Myometrial cell (primary cell): ENCODE measurements around the gene PCDHGA6. TPM values are rescaled to one million over a fixed set of nuclear protein-coding genes. Genes with fewer than 3 reads are reported as not detected.

ENCODE experiments used
- total RNA-seq: library from RNA; depleted of rRNA; stranded (reverse); fragments of >200 nt; gene quantifications from 2 replicates; pipeline ENCODE4 v1.2.3, GENCODE V29; 2015

Gene PCDHGA6
- total RNA-seq, 1 donor from 2014 or later = 1.4 TPM

GRCh38 chr5:141407790-141408505 lies 34.3 kb downstream of the PCDHGA6 start, which contains the start of gene PCDHGB6:
PCDHGB6 (plus strand) TSS chr5:141408021; CDS start chr5:141408203, 182 bp downstream.

DNA sequence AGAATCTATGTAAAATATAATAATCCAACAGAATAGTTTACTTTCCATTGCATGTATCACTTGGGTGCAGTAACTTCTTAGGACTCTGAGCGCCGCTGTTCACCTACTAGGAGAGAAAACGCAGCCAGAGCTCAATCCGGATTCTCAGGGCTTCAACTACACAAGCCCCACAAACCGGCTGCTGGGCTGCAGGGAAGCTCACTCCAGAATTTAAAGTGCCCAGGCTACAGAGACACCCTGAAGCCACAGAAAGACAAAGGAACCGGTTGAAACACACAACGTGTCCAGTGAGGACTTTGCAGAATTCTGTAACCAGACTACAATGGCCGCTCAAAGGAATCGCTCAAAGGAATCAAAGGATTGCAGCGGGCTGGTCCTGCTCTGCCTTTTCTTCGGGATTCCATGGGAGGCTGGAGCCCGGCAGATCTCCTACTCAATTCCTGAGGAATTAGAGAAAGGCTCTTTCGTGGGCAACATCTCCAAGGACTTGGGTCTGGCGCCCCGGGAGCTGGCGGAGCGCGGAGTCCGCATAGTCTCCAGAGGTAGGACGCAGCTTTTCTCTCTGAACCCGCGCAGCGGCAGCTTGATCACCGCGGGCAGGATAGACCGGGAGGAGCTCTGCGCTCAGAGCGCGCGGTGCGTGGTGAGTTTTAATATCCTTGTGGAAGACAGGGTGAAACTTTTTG lies 39.3 kb downstream of the PCDHGA6 start, which contains the start of gene PCDHGA10:
PCDHGA10 (plus strand) TSS at position 134 of the 686 bp plus-strand sequence; CDS start at position 323, 189 bp downstream.

GRCh38 chr5:141417494-141418172 lies 43.9 kb downstream of the PCDHGA6 start, which contains the start of gene PCDHGB7:
PCDHGB7 (plus strand) TSS chr5:141417677; CDS start chr5:141417860, 183 bp downstream.

GRCh38 chr5:141420855-141421488 lies 47.3 kb downstream of the PCDHGA6 start, which contains the start of gene PCDHGA11:
PCDHGA11 (plus strand) TSS chr5:141421051; CDS start chr5:141421228, 177 bp downstream.

Other genes starting within 250 kb of the PCDHGA6 start
- under 0.01 TPM in 1 of 2 replicates, not detected in the other for gene PCDHB5, start 238.7 kb upstream of the PCDHGA6 start, total RNA-seq
- not detected in 2 replicates for gene PCDHB6, start 223.8 kb upstream of the PCDHGA6 start, total RNA-seq
- under 0.01 and 1.4 TPM in 2 replicates for gene PCDHB7, start 201.2 kb upstream of the PCDHGA6 start, total RNA-seq
- not detected in 2 replicates for gene PCDHB8, start 196.1 kb upstream of the PCDHGA6 start, total RNA-seq
- under 0.01 TPM in 2 replicates for gene PCDHB16, start 191.5 kb upstream of the PCDHGA6 start, total RNA-seq
- gene PCDHB9, start 186.7 kb upstream of the PCDHGA6 start, total RNA-seq = 0.18 TPM in 1 of 2 replicates, not detected in the other
- gene PCDHB10, start 181.5 kb upstream of the PCDHGA6 start, total RNA-seq = 0.58 TPM in 1 of 2 replicates, not detected in the other
- gene PCDHB11, start 174.3 kb upstream of the PCDHGA6 start, total RNA-seq = not detected in 2 replicates
- gene PCDHB12, start 165.2 kb upstream of the PCDHGA6 start, total RNA-seq = not detected in 2 replicates
- under 0.01 TPM in 1 of 2 replicates, not detected in the other for gene PCDHB13, start 160.0 kb upstream of the PCDHGA6 start, total RNA-seq
- under 0.01 and 1.7 TPM in 2 replicates for gene PCDHB14, start 150.5 kb upstream of the PCDHGA6 start, total RNA-seq
- 0.35 TPM in 1 of 2 replicates, not detected in the other for gene PCDHB15, start 128.5 kb upstream of the PCDHGA6 start, total RNA-seq
- gene SLC25A2, start 69.8 kb upstream of the PCDHGA6 start, total RNA-seq = under 0.01 TPM in 1 of 2 replicates, not detected in the other
- 45.8 and 59.5 TPM in 2 replicates for gene TAF7, start 53.1 kb upstream of the PCDHGA6 start, total RNA-seq
- 0.29 TPM in 1 of 2 replicates, not detected in the other for gene PCDHGA1, start 43.4 kb upstream of the PCDHGA6 start, total RNA-seq
- 0.53 and 1.4 TPM in 2 replicates for gene PCDHGA2, start 35.1 kb upstream of the PCDHGA6 start, total RNA-seq
- 0.18 TPM in 1 of 2 replicates, not detected in the other for gene PCDHGA3, start 30.1 kb upstream of the PCDHGA6 start, total RNA-seq
- 0.35 TPM in 1 of 2 replicates, not detected in the other for gene PCDHGB1, start 23.8 kb upstream of the PCDHGA6 start, total RNA-seq
- gene PCDHGA4, start 18.9 kb upstream of the PCDHGA6 start, total RNA-seq = 0.58 and 2.1 TPM in 2 replicates
- 0.53 and 0.86 TPM in 2 replicates for gene PCDHGB2, start 13.9 kb upstream of the PCDHGA6 start, total RNA-seq
- 0.29 and 0.89 TPM in 2 replicates for gene PCDHGA5, start 9.7 kb upstream of the PCDHGA6 start, total RNA-seq
- 0.58 and 0.71 TPM in 2 replicates for gene PCDHGB3, start 3.6 kb upstream of the PCDHGA6 start, total RNA-seq
- gene PCDHGA7, start 8.9 kb downstream of the PCDHGA6 start, total RNA-seq = 0.89 and 2.0 TPM in 2 replicates
- gene PCDHGB4, start 13.8 kb downstream of the PCDHGA6 start, total RNA-seq = 3.9 and 4.6 TPM in 2 replicates
- gene PCDHGA8, start 18.7 kb downstream of the PCDHGA6 start, total RNA-seq = 0.71 and 0.86 TPM in 2 replicates
- gene PCDHGB5, start 24.1 kb downstream of the PCDHGA6 start, total RNA-seq = 6.7 and 7.2 TPM in 2 replicates
- gene PCDHGA9, start 28.9 kb downstream of the PCDHGA6 start, total RNA-seq = 0.86 and 1.9 TPM in 2 replicates
- gene PCDHGB6, start 34.1 kb downstream of the PCDHGA6 start, total RNA-seq = 0.29 and 0.89 TPM in 2 replicates
- 4.3 and 4.6 TPM in 2 replicates for gene PCDHGA10, start 39.1 kb downstream of the PCDHGA6 start, total RNA-seq
- 4.3 and 6.0 TPM in 2 replicates for gene PCDHGB7, start 43.8 kb downstream of the PCDHGA6 start, total RNA-seq
- gene PCDHGA11, start 47.2 kb downstream of the PCDHGA6 start, total RNA-seq = 5.3 and 8.4 TPM in 2 replicates
- 14.9 and 15.6 TPM in 2 replicates for gene PCDHGA12, start 56.6 kb downstream of the PCDHGA6 start, total RNA-seq
- gene PCDHGC3, start 102.1 kb downstream of the PCDHGA6 start, total RNA-seq = 38.6 TPM in 2 replicates
- gene PCDHGC4, start 111.1 kb downstream of the PCDHGA6 start, total RNA-seq = under 0.01 and 0.58 TPM in 2 replicates
- gene PCDHGC5, start 115.2 kb downstream of the PCDHGA6 start, total RNA-seq = 0.71 and 1.2 TPM in 2 replicates
- 36.6 and 46.8 TPM in 2 replicates for gene DIAPH1, start 245.1 kb downstream of the PCDHGA6 start, total RNA-seq